ENCODE data around the gene HDGFL2.
"Not testable (repeated sequence)": the region's sequence is repeated elsewhere in the genome, so short reads cannot be mapped to it uniquely, and the experiment has no call there.

Gene HDGFL2

GRCh38 chr19:4516199-4516938, 44.3 kb downstream of the HDGFL2 start:
- no peak for DNase-seq (ENCODE audit: low read depth)

GRCh38 chr19:4516939-4517300, 44.8 kb downstream of the HDGFL2 start:
- no peak for DNase-seq (ENCODE audit: low read depth)

- DNase-seq (ENCODE audit: low read depth): no peak
Observed at GRCh38 chr19:4517451-4518057, 45.5 kb downstream of the HDGFL2 start.

- no peak for DNase-seq (ENCODE audit: low read depth)
Observed at GRCh38 chr19:4518345-4519171, 46.5 kb downstream of the HDGFL2 start, which contains the start of gene PLIN4. TSS of gene PLIN4 (minus strand) at chr19:4518486. CDS start at chr19:4518272, 214 bp downstream.

GRCh38 chr19:4519172-4519496, 47.0 kb downstream of the HDGFL2 start:
- DNase-seq (ENCODE audit: low read depth): no peak

GRCh38 chr19:4519521-4520277, 47.6 kb downstream of the HDGFL2 start:
- no peak for DNase-seq (ENCODE audit: low read depth)

- DNase-seq (ENCODE audit: low read depth): no peak
Observed at GRCh38 chr19:4521170-4521887, 49.2 kb downstream of the HDGFL2 start.

GRCh38 chr19:4521888-4522242, 49.8 kb downstream of the HDGFL2 start:
- no peak for DNase-seq (ENCODE audit: low read depth)

GRCh38 chr19:4522291-4523002, 50.4 kb downstream of the HDGFL2 start:
- no peak for DNase-seq (ENCODE audit: low read depth)

GRCh38 chr19:4523306-4524110, 51.4 kb downstream of the HDGFL2 start:
- no peak for DNase-seq (ENCODE audit: low read depth)

- DNase-seq (ENCODE audit: low read depth): peak; percentile 52
Observed at GRCh38 chr19:4524808-4525562, 52.9 kb downstream of the HDGFL2 start.

- DNase-seq (ENCODE audit: low read depth): no peak
Observed at GRCh38 chr19:4525563-4526002, 53.5 kb downstream of the HDGFL2 start.

GRCh38 chr19:4527377-4527776, 55.3 kb downstream of the HDGFL2 start:
- DNase-seq (ENCODE audit: low read depth): not testable (repeated sequence)

GRCh38 chr19:4528843-4529242, 56.7 kb downstream of the HDGFL2 start:
- DNase-seq (ENCODE audit: low read depth): no peak

- DNase-seq (ENCODE audit: low read depth): no peak
Observed at GRCh38 chr19:4529924-4530522, 57.9 kb downstream of the HDGFL2 start.

- no peak for DNase-seq (ENCODE audit: low read depth)
Observed at GRCh38 chr19:4531562-4532165, 59.6 kb downstream of the HDGFL2 start.

- no peak for DNase-seq (ENCODE audit: low read depth)
Observed at GRCh38 chr19:4533334-4533733, 61.2 kb downstream of the HDGFL2 start.

- no peak for DNase-seq (ENCODE audit: low read depth)
Observed at GRCh38 chr19:4533835-4534424, 61.8 kb downstream of the HDGFL2 start.
